ENCODE measurements around the gene SH3BGRL. TPM values are rescaled to one million over a fixed set of nuclear protein-coding genes. Genes with fewer than 3 reads are reported as not detected.

SH3BGRL gene
- total RNA-seq, 4 donors from 2014 or later: 72.6 to 89.6 (median 79.6) TPM

- Histone ChIP-seq H3K9me3 (no peaks in the 10 kb centered on the region), H3K36me3 (no peaks in the 10 kb centered on the region), H3K27ac (peak overlapping the region; percentile 83), H3K27me3 (no peaks in the 10 kb centered on the region), H3K4me1 (peaks cover 10% of the 10 kb centered on the region), H3K4me3 (peak overlapping the region; percentile 58)
- no peak for TF ChIP-seq POLR2A (IDR thresholded peaks at IDR 0.05)
- no peak for TF ChIP-seq EP300 (IDR thresholded peaks at IDR 0.05)
- no peak for TF ChIP-seq POLR2AphosphoS5 (IDR thresholded peaks at IDR 0.05)
- no peak for TF ChIP-seq CTCF (IDR thresholded peaks at IDR 0.05)
- WGBS: 33% methylated on average over 1 of the region's 1 CpG
- DNase-seq (ENCODE audit: low spot score in 2 of 2): no peak
These were observed 831 bp upstream of the SH3BGRL start for GRCh38 chrX:81201071-81201470.

GRCh38 chrX:81202456-81202819 lies 536 bp downstream of the SH3BGRL start:
- no peaks in the 10 kb centered on the region for H3K9me3 ChIP-seq
- peaks cover 10% of the 10 kb centered on the region for H3K4me1 ChIP-seq
- H3K27me3 ChIP-seq: no peaks in the 10 kb centered on the region
- peak overlapping the region; percentile 83 for H3K27ac ChIP-seq
- 23% methylated on average over 8 of the region's 8 CpGs for WGBS
- no peaks in the 10 kb centered on the region for H3K36me3 ChIP-seq
- no peak for TF ChIP-seq POLR2A (IDR thresholded peaks at IDR 0.05)
- no peak for TF ChIP-seq POLR2AphosphoS5 (IDR thresholded peaks at IDR 0.05)
- no peak for TF ChIP-seq CTCF (IDR thresholded peaks at IDR 0.05)
- no peak for DNase-seq (ENCODE audit: low spot score in 2 of 2)
- peak overlapping the region; percentile 58 for H3K4me3 ChIP-seq

- WGBS: 19% methylated on average over 1 of the region's 1 CpG
- no peaks in the 10 kb centered on the region for H3K27me3 ChIP-seq
- no peaks in the 10 kb centered on the region for H3K36me3 ChIP-seq
- peak overlapping the region; percentile 58 for H3K4me3 ChIP-seq
- TF ChIP-seq POLR2AphosphoS5 (IDR thresholded peaks at IDR 0.05) (no peak), EP300 (IDR thresholded peaks at IDR 0.05) (no peak)
- peak overlapping the region; percentile 83 for H3K27ac ChIP-seq
- no peaks in the 10 kb centered on the region for H3K9me3 ChIP-seq
- no peak for DNase-seq (ENCODE audit: low spot score in 2 of 2)
- H3K4me1 ChIP-seq: peaks cover 10% of the 10 kb centered on the region
These were observed 1.0 kb downstream of the SH3BGRL start for GRCh38 chrX:81202943-81203342.

- TF ChIP-seq POLR2AphosphoS5 (IDR thresholded peaks at IDR 0.05): no peak
- no peak for TF ChIP-seq CTCF (IDR thresholded peaks at IDR 0.05)
- TF ChIP-seq EP300 (IDR thresholded peaks at IDR 0.05): no peak
- TF ChIP-seq POLR2A (IDR thresholded peaks at IDR 0.05): no peak
- Histone ChIP-seq H3K27me3 (no peaks in the 10 kb centered on the region), H3K9me3 (no peaks in the 10 kb centered on the region), H3K4me3 (no peak overlapping the region), H3K36me3 (no peaks in the 10 kb centered on the region), H3K4me1 (peaks cover 10% of the 10 kb centered on the region), H3K27ac (no peak overlapping the region)
- no peak for DNase-seq (ENCODE audit: low spot score in 2 of 2)
- WGBS: 59% methylated on average over 2 of the region's 2 CpGs
These were observed 3.6 kb downstream of the SH3BGRL start for GRCh38 chrX:81205551-81205950.

GRCh38 chrX:81206476-81206875 lies 4.6 kb downstream of the SH3BGRL start:
- Histone ChIP-seq H3K9me3 (no peaks in the 10 kb centered on the region), H3K4me3 (no peak overlapping the region), H3K27ac (no peak overlapping the region), H3K36me3 (no peaks in the 10 kb centered on the region), H3K4me1 (peaks cover 8% of the 10 kb centered on the region), H3K27me3 (no peaks in the 10 kb centered on the region)
- TF ChIP-seq POLR2AphosphoS5 (IDR thresholded peaks at IDR 0.05) (no peak), EP300 (IDR thresholded peaks at IDR 0.05) (no peak), POLR2A (IDR thresholded peaks at IDR 0.05) (no peak), CTCF (IDR thresholded peaks at IDR 0.05) (no peak)
- DNase-seq (ENCODE audit: low spot score in 2 of 2): no peak
- WGBS: 8% methylated on average over 1 of the region's 1 CpG

GRCh38 chrX:81208916-81209315 lies 7.0 kb downstream of the SH3BGRL start:
- WGBS: 75% methylated on average over 8 of the region's 8 CpGs
- TF ChIP-seq CTCF (IDR thresholded peaks at IDR 0.05): no peak
- no peak for TF ChIP-seq EP300 (IDR thresholded peaks at IDR 0.05)
- TF ChIP-seq POLR2A (IDR thresholded peaks at IDR 0.05): no peak
- no peak for DNase-seq (ENCODE audit: low spot score in 2 of 2)
- Histone ChIP-seq H3K27ac (no peak overlapping the region), H3K4me3 (no peak overlapping the region), H3K36me3 (no peaks in the 10 kb centered on the region), H3K4me1 (no peaks in the 10 kb centered on the region), H3K9me3 (no peaks in the 10 kb centered on the region), H3K27me3 (no peaks in the 10 kb centered on the region)
